Measurements from ENCODE around the gene BRF1.

DNA sequence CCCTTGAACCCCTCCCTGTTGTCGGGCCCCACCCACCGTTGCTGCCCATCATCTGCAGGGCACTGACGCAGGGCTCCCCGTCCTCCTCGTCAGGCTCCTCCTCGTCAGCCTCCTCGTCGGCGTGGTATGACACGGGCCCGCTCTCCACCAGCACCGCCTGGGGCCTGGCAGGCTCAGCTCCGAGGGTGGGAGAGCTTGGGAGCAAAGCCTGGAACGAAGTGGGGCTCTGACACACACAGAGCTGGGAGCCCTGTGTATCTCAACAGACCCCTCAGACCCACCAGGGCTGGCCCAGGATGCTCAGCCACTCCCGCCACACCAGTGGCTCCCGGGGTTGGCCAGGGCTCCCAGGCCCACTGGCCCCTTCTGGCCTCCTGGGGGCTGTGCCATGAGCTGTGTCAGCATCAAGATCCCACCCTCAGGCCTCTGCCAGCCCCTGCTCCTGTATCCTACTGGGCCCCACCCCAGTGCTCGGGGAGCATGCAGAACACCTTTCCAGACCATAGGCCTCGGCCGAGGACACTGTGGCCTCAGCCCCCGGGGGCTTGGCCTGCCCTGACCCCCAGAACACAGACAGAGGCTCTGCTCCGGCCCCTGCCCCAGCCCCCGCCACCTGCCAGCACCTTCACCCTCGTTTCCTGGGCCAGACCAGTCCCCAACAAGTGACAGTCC lies 89.6 kb downstream of the BRF1 start:
- TF ChIP-seq CTCF (conservative IDR thresholded peaks at IDR 0.05; ENCODE audit: low read depth, low read length): no peak
- no peak for TF ChIP-seq EZH2 (IDR thresholded peaks at IDR 0.05; ENCODE audit: borderline replicate concordance, low read depth, low read length, poor library complexity, severe bottlenecking)

Measured in A673 (cell line).